Measurements from ENCODE around the gene ARMC3.

DNA sequence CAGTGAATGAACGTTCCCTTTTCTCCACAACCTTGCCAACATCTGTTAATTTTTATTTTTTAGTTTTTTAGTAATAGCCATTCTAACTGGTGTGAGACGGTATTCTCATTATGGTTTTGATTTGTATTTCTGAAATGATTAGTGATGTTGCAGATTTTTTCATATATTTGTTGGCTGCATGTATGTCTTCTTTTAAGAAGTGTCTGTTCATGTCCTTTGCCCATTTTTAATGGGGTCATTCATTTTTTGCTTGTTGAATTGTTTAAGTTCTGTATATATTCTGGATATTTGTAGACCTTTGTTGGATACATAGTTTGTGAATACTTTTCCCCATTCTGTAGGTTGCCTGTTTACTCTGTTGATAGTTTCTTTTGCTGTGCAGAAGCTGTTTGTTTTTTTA lies 93.6 kb downstream of the ARMC3 start:
- TF ChIP-seq FOXK2 (conservative IDR thresholded peaks at IDR 0.05 in 1 of 2, IDR thresholded peaks at IDR 0.05 in 1 of 2; ENCODE audit: low read depth in 2 of 2) (no peak), MTA2 (IDR thresholded peaks at IDR 0.05; ENCODE audit: low read depth) (no peak), RAD21 (CRISPR knock-in tag; conservative IDR thresholded peaks at IDR 0.05 in 1 of 2, IDR thresholded peaks at IDR 0.05 in 1 of 2) (no peak), RCOR1 (IDR thresholded peaks at IDR 0.05; ENCODE audit: borderline replicate concordance in 1 of 2, low read depth in 2 of 2, low read length in 2 of 2) (no peak), SNRNP70 (optimal IDR thresholded peaks at IDR 0.05; ENCODE audit: low read depth, low read length) (no peak), JUND (IDR thresholded peaks at IDR 0.05; ENCODE audit: borderline replicate concordance, low read depth, low read length) (no peak), JUND (tag; IDR thresholded peaks at IDR 0.05; ENCODE audit: borderline replicate concordance, low read depth, low read length) (no peak), HDAC3 (IDR thresholded peaks at IDR 0.05; ENCODE audit: borderline replicate concordance, partially characterized antibody) (no peak), CGGBP1 (CRISPR knock-in tag; IDR thresholded peaks at IDR 0.05) (no peak), ZNF589 (CRISPR knock-in tag; IDR thresholded peaks at IDR 0.05; ENCODE audit: low read depth) (no peak), NR2C1 (IDR thresholded peaks at IDR 0.05) (no peak), NR2C1 (tag; IDR thresholded peaks at IDR 0.05) (no peak), RFX1 (IDR thresholded peaks at IDR 0.05) (no peak), BDP1 (IDR thresholded peaks at IDR 0.05; ENCODE audit: insufficient read depth, insufficient read length) (no peak), ZNF253 (CRISPR knock-in tag; conservative IDR thresholded peaks at IDR 0.05) (no peak)
- TF ChIP-seq, protein P1, sequence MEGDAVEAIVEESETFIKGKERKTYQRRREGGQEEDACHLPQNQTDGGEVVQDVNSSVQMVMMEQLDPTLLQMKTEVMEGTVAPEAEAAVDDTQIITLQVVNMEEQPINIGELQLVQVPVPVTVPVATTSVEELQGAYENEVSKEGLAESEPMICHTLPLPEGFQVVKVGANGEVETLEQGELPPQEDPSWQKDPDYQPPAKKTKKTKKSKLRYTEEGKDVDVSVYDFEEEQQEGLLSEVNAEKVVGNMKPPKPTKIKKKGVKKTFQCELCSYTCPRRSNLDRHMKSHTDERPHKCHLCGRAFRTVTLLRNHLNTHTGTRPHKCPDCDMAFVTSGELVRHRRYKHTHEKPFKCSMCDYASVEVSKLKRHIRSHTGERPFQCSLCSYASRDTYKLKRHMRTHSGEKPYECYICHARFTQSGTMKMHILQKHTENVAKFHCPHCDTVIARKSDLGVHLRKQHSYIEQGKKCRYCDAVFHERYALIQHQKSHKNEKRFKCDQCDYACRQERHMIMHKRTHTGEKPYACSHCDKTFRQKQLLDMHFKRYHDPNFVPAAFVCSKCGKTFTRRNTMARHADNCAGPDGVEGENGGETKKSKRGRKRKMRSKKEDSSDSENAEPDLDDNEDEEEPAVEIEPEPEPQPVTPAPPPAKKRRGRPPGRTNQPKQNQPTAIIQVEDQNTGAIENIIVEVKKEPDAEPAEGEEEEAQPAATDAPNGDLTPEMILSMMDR (IDR thresholded peaks at IDR 0.05 in 2 of 3, conservative IDR thresholded peaks at IDR 0.05 in 1 of 3; ENCODE audit: insufficient read depth in 2 of 3, low read depth in 1 of 3, low read length in 3 of 3), result no peak

Data from K562 (cell line).